Mesodermal cell (in vitro differentiated cells): ENCODE data around the gene CERK.
"Not testable (repeated sequence)": the region's sequence is repeated elsewhere in the genome, so short reads cannot be mapped to it uniquely, and the experiment has no call there.

Experiments used
- H3K27ac ChIP-seq: 2 replicates; pipeline ENCODE4 v1.7.0; 2013; ENCODE audit warnings: mild to moderate bottlenecking, low read depth, low read length, moderate library complexity; ENCODE audit not compliant: severe bottlenecking
- H3K36me3 ChIP-seq: 2 replicates; pipeline ENCODE4 v1.7.1; 2013; ENCODE audit warnings: mild to moderate bottlenecking, low read length, moderate library complexity; ENCODE audit not compliant: control insufficient read depth, insufficient read depth
- H3K4me1 ChIP-seq: one replicate; pipeline ENCODE4 v1.7.1; 2013; ENCODE audit warnings: mild to moderate bottlenecking, low read length; ENCODE audit not compliant: insufficient read depth, control insufficient read depth, poor library complexity, severe bottlenecking
- H3K4me3 ChIP-seq: 2 replicates; pipeline ENCODE4 v1.7.0; 2013; ENCODE audit warnings: low read length, control low read depth, mild to moderate bottlenecking; ENCODE audit not compliant: insufficient read depth, poor library complexity, severe bottlenecking; ENCODE audit errors: extremely low read depth
- H3K9me3 ChIP-seq: 2 replicates; pipeline ENCODE4 v1.7.1; 2013; ENCODE audit warnings: mild to moderate bottlenecking, low read length, moderate library complexity; ENCODE audit not compliant: control insufficient read depth
- WGBS, 2 experiments: methylation state at CpG; one replicate each; pipeline ENCODE4 v1.1.5; 2013; ENCODE audit warnings: missing lambda C conversion rate in 2 of 2; ENCODE audit not compliant: insufficient coverage in 2 of 2; 5-methylcytosine and 5-hydroxymethylcytosine counted together

Gene CERK

GRCh38 chr22:46638601-46639431 is 99.2 kb downstream of the CERK start:
- Histone ChIP-seq H3K4me3 (no peak overlapping the region), H3K27ac (no peak overlapping the region), H3K36me3 (peaks cover 13% of the 10 kb centered on the region), H3K9me3 (no peaks in the 10 kb centered on the region), H3K4me1 (peaks cover 18% of the 10 kb centered on the region)
- WGBS, 2 experiments, result 90 to 95% methylated on average over 18 of the region's 18 CpGs

GRCh38 chr22:46637711-46638600 is 100.1 kb downstream of the CERK start:
- peaks cover 13% of the 10 kb centered on the region for H3K36me3 ChIP-seq
- 94 to 96% methylated on average over 14 to 21 of the region's 21 CpGs for WGBS, 2 experiments
- H3K4me3 ChIP-seq, result no peak overlapping the region
- H3K27ac ChIP-seq, result no peak overlapping the region
- H3K4me1 ChIP-seq, result peaks cover 18% of the 10 kb centered on the region
- no peaks in the 10 kb centered on the region for H3K9me3 ChIP-seq

GRCh38 chr22:46636221-46637002 is 101.6 kb downstream of the CERK start:
- H3K27ac ChIP-seq, result no peak overlapping the region
- H3K4me1 ChIP-seq, result peaks cover 18% of the 10 kb centered on the region
- H3K4me3 ChIP-seq, result no peak overlapping the region
- H3K9me3 ChIP-seq, result no peaks in the 10 kb centered on the region
- H3K36me3 ChIP-seq, result peaks cover 13% of the 10 kb centered on the region
- 85 to 86% methylated on average over 27 to 29 of the region's 29 CpGs for WGBS, 2 experiments

- H3K36me3 ChIP-seq, result peaks cover 13% of the 10 kb centered on the region
- H3K27ac ChIP-seq, result no peak overlapping the region
- H3K9me3 ChIP-seq, result no peaks in the 10 kb centered on the region
- H3K4me3 ChIP-seq, result no peak overlapping the region
- 71 to 86% methylated on average over 7 to 9 of the region's 11 CpGs for WGBS, 2 experiments
- peaks cover 18% of the 10 kb centered on the region for H3K4me1 ChIP-seq
These were observed 102.3 kb downstream of the CERK start for GRCh38 chr22:46635756-46636155.

GRCh38 chr22:46634973-46635685 is 102.9 kb downstream of the CERK start:
- H3K36me3 ChIP-seq, result peaks cover 13% of the 10 kb centered on the region
- H3K4me3 ChIP-seq, H3K27ac ChIP-seq, H3K9me3 ChIP-seq: not testable (repeated sequence)
- 81 to 91% methylated on average over 5 of the region's 30 CpGs for WGBS, 2 experiments
- peaks cover 18% of the 10 kb centered on the region for H3K4me1 ChIP-seq
